ENCODE results near the gene SLC39A11. TPM values are rescaled to one million over a fixed set of nuclear protein-coding genes. Genes with fewer than 3 reads are reported as not detected.
A peak's percentile ranks its signal among the peaks of the same experiment; 100 is the strongest.

SLC39A11 gene
- total and polyA plus RNA-seq, 2 of the 13 experiments (the other 11 are each of a cell fraction or from before 2014, with no cell fraction given) = 17.2 to 31.5 TPM

- TF ChIP-seq ZNF382 (CRISPR knock-in tag; IDR thresholded peaks at IDR 0.05; ENCODE audit: borderline replicate concordance) = no peak
- no peak for TF ChIP-seq HIVEP1 (CRISPR knock-in tag; IDR thresholded peaks at IDR 0.05)
- TF ChIP-seq SKIL (CRISPR knock-in tag; IDR thresholded peaks at IDR 0.05; ENCODE audit: borderline replicate concordance) = peak; percentile 23; the same call in 1 of the 2 replicates
- TF ChIP-seq ZNF326 (CRISPR knock-in tag; IDR thresholded peaks at IDR 0.05; ENCODE audit: borderline replicate concordance) = no peak
- TF ChIP-seq NR2F6 (IDR thresholded peaks at IDR 0.05) = peak; percentile 71
- peak; percentile 82 for TF ChIP-seq NR2F6 (CRISPR knock-in tag; IDR thresholded peaks at IDR 0.05)
- no peak for TF ChIP-seq ZNF136 (CRISPR knock-in tag; IDR thresholded peaks at IDR 0.05; ENCODE audit: low read depth)
- TF ChIP-seq TRIM22 (IDR thresholded peaks at IDR 0.05) = no peak
- no peak for TF ChIP-seq HNRNPUL1 (IDR thresholded peaks at IDR 0.05; ENCODE audit: low read depth, low read length)
- TF ChIP-seq ZNF264 (CRISPR knock-in tag; IDR thresholded peaks at IDR 0.05) = no peak
- TF ChIP-seq ZBTB3 (CRISPR knock-in tag; IDR thresholded peaks at IDR 0.05; ENCODE audit: borderline replicate concordance, low read depth) = no peak
- TF ChIP-seq ATF5 (CRISPR knock-in tag; IDR thresholded peaks at IDR 0.05; ENCODE audit: low read depth) = no peak
- TF ChIP-seq PBX3 (CRISPR knock-in tag; IDR thresholded peaks at IDR 0.05; ENCODE audit: borderline replicate concordance) = no peak
- no peak for TF ChIP-seq U2AF2 (IDR thresholded peaks at IDR 0.05; ENCODE audit: low read depth, low read length)
- no peak for TF ChIP-seq AKNA (CRISPR knock-in tag; IDR thresholded peaks at IDR 0.05; ENCODE audit: borderline replicate concordance)
- 0 out of 2 replicates have a peak, but pooled peaks have one; percentile 23 for TF ChIP-seq ERF (CRISPR knock-in tag; IDR thresholded peaks at IDR 0.05)
- no peak for TF ChIP-seq MAFF (IDR thresholded peaks at IDR 0.05; ENCODE audit: low read depth, low read length)
- peak; percentile 21; the same call in 1 of the 2 replicates for TF ChIP-seq ZNF501 (CRISPR knock-in tag; IDR thresholded peaks at IDR 0.05)
- TF ChIP-seq DDIT3 (CRISPR knock-in tag; IDR thresholded peaks at IDR 0.05) = no peak
- TF ChIP-seq TOE1 (CRISPR knock-in tag; IDR thresholded peaks at IDR 0.05) = no peak
Observed at GRCh38 chr17:72733619-72734282, 358.7 kb downstream of the SLC39A11 start (continued).

Measured in HepG2 (cell line).